H9 (cell line): ENCODE data around the gene NCAM1. TPM values are rescaled to one million over a fixed set of nuclear protein-coding genes. Genes with fewer than 3 reads are reported as not detected.
"Not testable (repeated sequence)": the region's sequence is repeated elsewhere in the genome, so short reads cannot be mapped to it uniquely, and the experiment has no call there.

Experiments used
- DNase-seq: peaks from one replicate; pipeline ENCODE4 v3.0.0-alpha.2; 2017
- H2AFZ ChIP-seq: one replicate; pipeline ENCODE4 v1.6.1; 2013; ENCODE audit warnings: mild to moderate bottlenecking, low read length, control low read depth, moderate library complexity
- H2AK5ac ChIP-seq: 2 replicates; pipeline ENCODE4 v1.6.1; 2013; ENCODE audit warnings: low read length, control low read depth, mixed read lengths; ENCODE audit not compliant: insufficient read length
- H2BK120ac ChIP-seq: one replicate; pipeline ENCODE4 v1.6.1; 2013; ENCODE audit warnings: low read depth, mild to moderate bottlenecking, low read length, control low read depth, inconsistent platforms; ENCODE audit not compliant: poor library complexity, severe bottlenecking
- H2BK12ac ChIP-seq: 2 replicates; pipeline ENCODE4 v1.6.1; 2013; ENCODE audit warnings: low read length, control low read depth, mixed read lengths, low read depth; ENCODE audit not compliant: insufficient read length
- H2BK15ac ChIP-seq: 2 replicates; pipeline ENCODE4 v1.6.1; 2013; ENCODE audit warnings: low read depth, low read length, control low read depth
- H2BK20ac ChIP-seq: one replicate; pipeline ENCODE4 v1.6.1; 2013; ENCODE audit warnings: low read depth, mild to moderate bottlenecking, low read length, control low read depth, inconsistent platforms; ENCODE audit not compliant: poor library complexity, severe bottlenecking
- H2BK5ac ChIP-seq: 2 replicates; pipeline ENCODE4 v1.6.1; 2013; ENCODE audit warnings: low read length, control low read depth, mixed read lengths; ENCODE audit not compliant: insufficient read length
- H3K14ac ChIP-seq: 2 replicates; pipeline ENCODE4 v1.6.1; 2013; ENCODE audit warnings: low read length, control low read depth; ENCODE audit not compliant: insufficient read depth
- H3K18ac ChIP-seq: 2 replicates; pipeline ENCODE4 v1.6.1; 2013; ENCODE audit warnings: low read depth, mild to moderate bottlenecking, mixed read lengths, low read length, control low read depth; ENCODE audit not compliant: insufficient read length
- H3K23ac ChIP-seq: 2 replicates; pipeline ENCODE4 v1.6.1; 2013; ENCODE audit warnings: low read length, control low read depth, mixed read lengths, low read depth; ENCODE audit not compliant: insufficient read length
- H3K23me2 ChIP-seq: 2 replicates; pipeline ENCODE4 v1.6.1; 2013; ENCODE audit warnings: low read depth, mild to moderate bottlenecking, mixed read lengths, low read length, control low read depth; ENCODE audit not compliant: insufficient read length, poor library complexity, severe bottlenecking
- H3K27ac ChIP-seq: 2 replicates; pipeline ENCODE4 v1.5.1; 2013; ENCODE audit warnings: low read length, control low read depth, mixed read lengths, low read depth; ENCODE audit not compliant: insufficient read length
- H3K27me3 ChIP-seq: 2 replicates; pipeline ENCODE4 v1.6.1; 2013; ENCODE audit warnings: low read length, control low read depth, inconsistent platforms; ENCODE audit not compliant: insufficient read depth
- H3K4ac ChIP-seq: 2 replicates; pipeline ENCODE4 v1.6.1; 2013; ENCODE audit warnings: low read depth, mild to moderate bottlenecking, control low read depth, inconsistent platforms, low read length, moderate library complexity
- H3K4me1 ChIP-seq: 2 replicates; pipeline ENCODE4 v1.6.1; 2013; ENCODE audit warnings: low read length, control low read depth, inconsistent platforms; ENCODE audit not compliant: insufficient read depth
- H3K4me2 ChIP-seq: 2 replicates; pipeline ENCODE4 v1.6.1; 2013; ENCODE audit warnings: low read length, control low read depth, mixed read lengths; ENCODE audit not compliant: insufficient read length, insufficient read depth
- H3K56ac ChIP-seq: 2 replicates; pipeline ENCODE4 v1.6.1; 2013; ENCODE audit warnings: low read depth, mild to moderate bottlenecking, mixed read lengths, low read length, control low read depth; ENCODE audit not compliant: insufficient read length
- H3K79me1 ChIP-seq: 2 replicates; pipeline ENCODE4 v1.6.1; 2013; ENCODE audit warnings: low read depth, mild to moderate bottlenecking, moderate library complexity, low read length, control low read depth, inconsistent platforms; ENCODE audit not compliant: insufficient read depth, poor library complexity, severe bottlenecking
- H3K79me2 ChIP-seq: 2 replicates; pipeline ENCODE4 v1.6.1; 2013; ENCODE audit warnings: low read length, control low read depth, inconsistent platforms; ENCODE audit not compliant: insufficient read depth
- H3K9ac ChIP-seq: 2 replicates; pipeline ENCODE4 v1.6.1; 2013; ENCODE audit warnings: low read length, control low read depth, mixed read lengths; ENCODE audit not compliant: insufficient read length; ENCODE audit errors: extremely low read depth
- H3K9me3 ChIP-seq: one replicate; pipeline ENCODE4 v1.6.1; 2013; ENCODE audit warnings: low read depth, low read length, inconsistent platforms; ENCODE audit not compliant: control insufficient read depth
- H3T11ph ChIP-seq: one replicate; pipeline ENCODE4 v1.6.1; 2013; ENCODE audit warnings: mild to moderate bottlenecking, low read length, control low read depth, inconsistent platforms
- H4K20me1 ChIP-seq: one replicate; pipeline ENCODE4 v1.6.1; 2013; ENCODE audit not compliant: control insufficient read depth, insufficient read length, insufficient read depth
- H4K5ac ChIP-seq: 2 replicates; pipeline ENCODE4 v1.6.1; 2013; ENCODE audit warnings: low read depth, mild to moderate bottlenecking, mixed read lengths, low read length, control low read depth; ENCODE audit not compliant: insufficient read length
- H4K8ac ChIP-seq: replicated peaks from 2 replicates; pipeline ENCODE4 v1.6.1; 2013; ENCODE audit warnings: low read length, control low read depth, mixed read lengths, low read depth; ENCODE audit not compliant: insufficient read length
- H4K91ac ChIP-seq: 2 replicates; pipeline ENCODE4 v1.6.1; 2013; ENCODE audit warnings: low read depth, mild to moderate bottlenecking, moderate library complexity, mixed read lengths, low read length, control low read depth; ENCODE audit not compliant: insufficient read length
- H3K27ac Mint-ChIP-seq, 3 experiments: 2 replicates in 2 of 3; 3 replicates in 1 of 3; pipeline ENCODE4 v1.8.0; 2020 to 2021; ENCODE audit warnings: mixed read lengths in 3 of 3, mild to moderate bottlenecking in 1 of 3, moderate library complexity in 1 of 3
- H3K27me3 Mint-ChIP-seq: 2 replicates; pipeline ENCODE4 v1.8.0; 2021; ENCODE audit warnings: low read depth, mild to moderate bottlenecking, moderate library complexity, mixed read lengths
- H3K36me3 Mint-ChIP-seq, 3 experiments: 2 replicates in 2 of 3; 3 replicates in 1 of 3; pipeline ENCODE4 v1.8.0; 2020 to 2021; ENCODE audit warnings: low read depth in 3 of 3, mixed read lengths in 3 of 3; ENCODE audit not compliant: insufficient read depth in 1 of 3
- H3K4me1 Mint-ChIP-seq, 2 experiments: 2 replicates each; pipeline ENCODE4 v1.8.0; 2020; ENCODE audit warnings: mixed read lengths in 2 of 2
- H3K4me3 Mint-ChIP-seq, 2 experiments: 2 replicates in 1 of 2; 3 replicates in 1 of 2; pipeline ENCODE4 v1.8.0; 2020 to 2021; ENCODE audit warnings: mild to moderate bottlenecking in 2 of 2, mixed read lengths in 2 of 2, moderate library complexity in 1 of 2
- H3K9me3 Mint-ChIP-seq, 2 experiments: 2 replicates in 1 of 2; 3 replicates in 1 of 2; pipeline ENCODE4 v1.8.0; 2020; ENCODE audit warnings: mild to moderate bottlenecking in 2 of 2, mixed read lengths in 2 of 2, moderate library complexity in 1 of 2
- WGBS: extraction: QIAGEN DNeasy Blood & Tissue Kit; methylation state at CpG from one replicate; pipeline ENCODE4 v1.1.7; 2013; ENCODE audit warnings: missing lambda C conversion rate, low lambda C conversion rate, mixed read lengths; ENCODE audit not compliant: insufficient read length; ENCODE audit errors: extremely low coverage; 5-methylcytosine and 5-hydroxymethylcytosine counted together
- total RNA-seq: library from RNA; stranded (reverse); gene quantifications from 2 replicates; pipeline ENCODE4 v1.2.1, GENCODE V29; 2021
- TF ChIP-seq, protein P1 (sequence below): fragments of 200-600 bp; sonication (generic); conservative IDR thresholded peaks from 3 replicates; pipeline ENCODE4 v1.8.0; 2021; ENCODE audit warnings: antibody characterized with exemption, mild to moderate bottlenecking

Gene NCAM1
- total RNA-seq, 1 experiment from 2014 or later, result 2.5 TPM

DNA sequence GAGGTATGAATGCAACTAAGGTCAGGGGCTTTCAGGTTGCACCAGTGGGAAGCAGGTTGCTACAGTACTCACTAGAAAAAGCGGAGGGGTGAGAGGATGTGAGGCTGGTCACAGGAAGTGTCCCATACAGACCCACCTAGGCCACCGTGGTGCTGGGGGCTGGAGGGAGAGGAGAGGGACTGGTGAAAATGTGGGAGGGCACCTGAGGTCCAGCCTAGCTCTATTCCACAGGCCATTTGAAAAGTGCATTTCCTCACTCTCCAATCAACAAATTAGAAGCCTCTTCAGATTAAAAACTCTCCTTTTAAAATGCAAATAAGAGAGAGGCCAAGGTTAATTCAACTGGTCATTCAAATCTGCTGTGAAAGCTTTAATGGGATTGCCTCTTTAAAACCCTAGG lies 38.6 kb upstream of the NCAM1 start:
- Mint-ChIP-seq H3K4me1 (peaks cover 22 to 30% of the 10 kb centered on the region in 2 experiments), H3K27ac (peak overlapping the region in 1 of 3 experiments; percentile 37; a peak in 1 of 7 replicates), H3K9me3 (peaks cover 2 to 3% of the 10 kb centered on the region in 2 experiments; a peak in 3 of 5 replicates), H3K4me3 (peak overlapping the region in 1 of 2 experiments; percentile 57; a peak in 2 of 5 replicates), H3K36me3 (peaks cover 0 to 3% (median 2%) of the 10 kb centered on the region in 3 experiments; a peak in 2 of 7 replicates), H3K27me3 (peaks cover 49% of the 10 kb centered on the region)
- H2BK15ac ChIP-seq, result no peak overlapping the region
- no peak overlapping the region for H4K5ac ChIP-seq
- no peaks in the 10 kb centered on the region for H3K23me2 ChIP-seq
- no peak overlapping the region for H3T11ph ChIP-seq
- H3K23ac ChIP-seq, result no peak overlapping the region
- H2BK20ac ChIP-seq, result no peak overlapping the region
- peak overlapping the region; percentile 66 for H3K4me2 ChIP-seq
- no peak overlapping the region for H3K27ac ChIP-seq
- no peak overlapping the region for H2BK12ac ChIP-seq
- H3K18ac ChIP-seq, result no peak overlapping the region
- no peak overlapping the region for H2AFZ ChIP-seq
- no CpG with 5 or more reads among the region's 2 CpGs for WGBS
- H3K14ac ChIP-seq, result no peak overlapping the region
- no peaks in the 10 kb centered on the region for H3K9me3 ChIP-seq
- no peaks in the 10 kb centered on the region for H3K79me2 ChIP-seq
- no peak overlapping the region for H3K56ac ChIP-seq
- no peak overlapping the region for H3K4ac ChIP-seq
- H3K9ac ChIP-seq, result no peak overlapping the region
- H4K91ac ChIP-seq, result no peak overlapping the region
- no peak overlapping the region for H2BK120ac ChIP-seq
- no peak overlapping the region for H2BK5ac ChIP-seq
- DNase-seq, result peak; percentile 72
- H3K4me1 ChIP-seq, result peaks cover 11% of the 10 kb centered on the region; the same call in 1 of the 2 replicates
- H4K20me1 ChIP-seq, result no peaks in the 10 kb centered on the region
- H2AK5ac ChIP-seq, result no peak overlapping the region
- no peak overlapping the region for H4K8ac ChIP-seq
- no peaks in the 10 kb centered on the region for H3K79me1 ChIP-seq
- TF ChIP-seq, protein P1, sequence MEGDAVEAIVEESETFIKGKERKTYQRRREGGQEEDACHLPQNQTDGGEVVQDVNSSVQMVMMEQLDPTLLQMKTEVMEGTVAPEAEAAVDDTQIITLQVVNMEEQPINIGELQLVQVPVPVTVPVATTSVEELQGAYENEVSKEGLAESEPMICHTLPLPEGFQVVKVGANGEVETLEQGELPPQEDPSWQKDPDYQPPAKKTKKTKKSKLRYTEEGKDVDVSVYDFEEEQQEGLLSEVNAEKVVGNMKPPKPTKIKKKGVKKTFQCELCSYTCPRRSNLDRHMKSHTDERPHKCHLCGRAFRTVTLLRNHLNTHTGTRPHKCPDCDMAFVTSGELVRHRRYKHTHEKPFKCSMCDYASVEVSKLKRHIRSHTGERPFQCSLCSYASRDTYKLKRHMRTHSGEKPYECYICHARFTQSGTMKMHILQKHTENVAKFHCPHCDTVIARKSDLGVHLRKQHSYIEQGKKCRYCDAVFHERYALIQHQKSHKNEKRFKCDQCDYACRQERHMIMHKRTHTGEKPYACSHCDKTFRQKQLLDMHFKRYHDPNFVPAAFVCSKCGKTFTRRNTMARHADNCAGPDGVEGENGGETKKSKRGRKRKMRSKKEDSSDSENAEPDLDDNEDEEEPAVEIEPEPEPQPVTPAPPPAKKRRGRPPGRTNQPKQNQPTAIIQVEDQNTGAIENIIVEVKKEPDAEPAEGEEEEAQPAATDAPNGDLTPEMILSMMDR, result no peak
- H3K27me3 ChIP-seq, result no peaks in the 10 kb centered on the region

GRCh38 chr11:112924836-112925235 lies 36.4 kb upstream of the NCAM1 start:
- H2AK5ac ChIP-seq, H3K9ac ChIP-seq, H3K27ac ChIP-seq, H4K20me1 ChIP-seq, H3K4me3 Mint-ChIP-seq, H2BK15ac ChIP-seq, H3K36me3 Mint-ChIP-seq, H3K79me1 ChIP-seq, H3K79me2 ChIP-seq, H3T11ph ChIP-seq, H3K14ac ChIP-seq, H4K8ac ChIP-seq, H2BK5ac ChIP-seq, H4K5ac ChIP-seq, H2BK12ac ChIP-seq, H3K4me2 ChIP-seq, H3K9me3 Mint-ChIP-seq, DNase-seq, H3K9me3 ChIP-seq, H3K23me2 ChIP-seq, H4K91ac ChIP-seq, H2BK20ac ChIP-seq, H3K56ac ChIP-seq, H2AFZ ChIP-seq, H3K4ac ChIP-seq, H3K27me3 ChIP-seq, H3K27ac Mint-ChIP-seq, H2BK120ac ChIP-seq, H3K18ac ChIP-seq, H3K23ac ChIP-seq: not testable (repeated sequence)
- peaks cover 11% of the 10 kb centered on the region; the same call in 1 of the 2 replicates for H3K4me1 ChIP-seq
- peaks cover 22 to 34% of the 10 kb centered on the region in 2 experiments for H3K4me1 Mint-ChIP-seq
- no CpG with 5 or more reads among the region's 6 CpGs for WGBS
- H3K27me3 Mint-ChIP-seq, result peaks cover 43% of the 10 kb centered on the region
